ENCODE data around the gene ZFP36L1. TPM values are rescaled to one million over a fixed set of nuclear protein-coding genes. Genes with fewer than 3 reads are reported as not detected.

The ZFP36L1 gene
- polyA plus RNA-seq, 1 experiment, result 52.7 TPM

GRCh38 chr14:68801631-68802030 lies 8.8 kb upstream of the ZFP36L1 start:
- no peaks in the 10 kb centered on the region for H3K36me3 ChIP-seq (ENCODE audit: control insufficient read depth, insufficient read depth, low read length)
- no peak overlapping the region for H3K4me3 ChIP-seq (ENCODE audit: low read depth, low read length)
- POLR2A ChIA-PET, result no interaction called here
- CTCF ChIA-PET, result no interaction called here
- no peak for TF ChIP-seq CTCF (IDR thresholded peaks at IDR 0.05; ENCODE audit: insufficient read depth, low read depth, low read length)
- DNase-seq (ENCODE audit: low read depth), result no peak
- H3K27me3 ChIP-seq (ENCODE audit: control insufficient read depth, insufficient read depth, low read length), result no peaks in the 10 kb centered on the region

GRCh38 chr14:68800953-68801352 lies 8.1 kb upstream of the ZFP36L1 start:
- Histone ChIP-seq H3K36me3 (ENCODE audit: control insufficient read depth, insufficient read depth, low read length) (no peaks in the 10 kb centered on the region), H3K27me3 (ENCODE audit: control insufficient read depth, insufficient read depth, low read length) (no peaks in the 10 kb centered on the region), H3K4me3 (ENCODE audit: low read depth, low read length) (no peak overlapping the region)
- CTCF ChIA-PET, result interaction anchor here (1.2 kb wide), 1 partner anchor 14 kb away, joined by 3 read pairs; no protein-coding TSS in a partner anchor
- POLR2A ChIA-PET, result no interaction called here
- no peak for DNase-seq (ENCODE audit: low read depth)
- no peak for TF ChIP-seq CTCF (IDR thresholded peaks at IDR 0.05; ENCODE audit: insufficient read depth, low read depth, low read length)

- CTCF ChIA-PET, result interaction anchor here (1.2 kb wide), 1 partner anchor 15 kb away, joined by 3 read pairs; no protein-coding TSS in a partner anchor
- DNase-seq (ENCODE audit: low read depth), result no peak
- TF ChIP-seq CTCF (IDR thresholded peaks at IDR 0.05; ENCODE audit: insufficient read depth, low read depth, low read length), result no peak
- Histone ChIP-seq H3K27me3 (ENCODE audit: control insufficient read depth, insufficient read depth, low read length) (no peaks in the 10 kb centered on the region), H3K4me3 (ENCODE audit: low read depth, low read length) (no peak overlapping the region), H3K36me3 (ENCODE audit: control insufficient read depth, insufficient read depth, low read length) (no peaks in the 10 kb centered on the region)
- POLR2A ChIA-PET, result no interaction called here
These were observed 7.5 kb upstream of the ZFP36L1 start for GRCh38 chr14:68800390-68800789.

- no peak for TF ChIP-seq CTCF (IDR thresholded peaks at IDR 0.05; ENCODE audit: insufficient read depth, low read depth, low read length)
- ChIA-PET CTCF (no interaction called here), POLR2A (no interaction called here)
- no peak for DNase-seq (ENCODE audit: low read depth)
- H3K36me3 ChIP-seq (ENCODE audit: control insufficient read depth, insufficient read depth, low read length), result no peaks in the 10 kb centered on the region
- H3K4me3 ChIP-seq (ENCODE audit: low read depth, low read length), result no peak overlapping the region
- no peaks in the 10 kb centered on the region for H3K27me3 ChIP-seq (ENCODE audit: control insufficient read depth, insufficient read depth, low read length)
These were observed 5.8 kb upstream of the ZFP36L1 start for GRCh38 chr14:68798621-68799020.

DNA sequence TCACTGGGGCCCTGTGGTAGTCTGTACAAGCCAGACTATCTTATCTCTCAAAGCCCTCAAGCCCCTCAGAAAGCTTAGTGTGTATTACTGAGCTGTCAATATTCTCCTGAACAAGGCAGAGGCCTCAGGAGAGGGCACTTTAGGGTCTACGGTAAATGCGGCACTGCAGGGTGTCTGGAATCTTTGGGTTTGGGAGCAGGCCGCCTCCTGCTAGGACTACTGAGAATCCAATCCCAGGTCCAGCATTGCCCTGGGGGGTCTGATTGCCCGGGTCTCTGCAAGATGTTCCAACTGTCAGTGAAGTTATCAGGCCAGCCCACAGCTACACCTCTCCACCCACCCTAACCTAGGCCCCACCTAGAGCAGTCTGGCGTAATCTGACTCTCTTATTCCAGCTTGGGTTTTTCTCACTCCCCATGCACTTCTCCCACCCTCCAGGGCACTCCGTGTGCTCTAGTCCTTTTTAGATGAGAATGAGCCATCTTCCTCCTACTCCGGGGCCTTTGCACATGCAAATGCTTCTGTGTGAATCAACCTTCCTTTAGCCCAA lies 4.3 kb upstream of the ZFP36L1 start:
- no peak for DNase-seq (ENCODE audit: low read depth)
- ChIA-PET CTCF (interaction anchor here (0.6 to 3.1 kb wide), 4 partner anchors 10 to 164 kb away, joined by 3 to 13 read pairs (median 5); no protein-coding TSS in a partner anchor), POLR2A (interaction anchor here (0.6 kb wide), 1 partner anchor 247 kb away, joined by 3 read pairs; no protein-coding TSS in a partner anchor)
- TF ChIP-seq CTCF (IDR thresholded peaks at IDR 0.05; ENCODE audit: insufficient read depth, low read depth, low read length), result no peak
- Histone ChIP-seq H3K36me3 (ENCODE audit: control insufficient read depth, insufficient read depth, low read length) (no peaks in the 10 kb centered on the region), H3K27me3 (ENCODE audit: control insufficient read depth, insufficient read depth, low read length) (no peaks in the 10 kb centered on the region), H3K4me3 (ENCODE audit: low read depth, low read length) (no peak overlapping the region)

Measured in BJ (cell line).